NB4 (cell line): ENCODE data around the gene PTPRD.
"Not testable (repeated sequence)": the region's sequence is repeated elsewhere in the genome, so short reads cannot be mapped to it uniquely, and the experiment has no call there.

Experiments used
- DNase-seq: peaks from one replicate; pipeline ENCODE4 v3.0.0; 2010; ENCODE audit warnings: low read depth
- H3K4me3 ChIP-seq: one replicate; pipeline ENCODE4 v1.5.1; 2011; ENCODE audit warnings: mild to moderate bottlenecking, low read depth, low read length, moderate library complexity
- CTCF ChIP-seq: IDR thresholded peaks from one replicate; pipeline ENCODE4 v1.5.1; 2012; ENCODE audit warnings: low read depth, low read length
- MAX ChIP-seq: IDR thresholded peaks from 2 replicates; pipeline ENCODE4 v1.6.1; 2011; ENCODE audit warnings: low read depth, low read length
- MYC ChIP-seq: IDR thresholded peaks from 2 replicates; pipeline ENCODE4 v1.6.1; 2011; ENCODE audit warnings: low read depth, low read length
- POLR2A ChIP-seq: IDR thresholded peaks from 2 replicates; pipeline ENCODE4 v1.6.1; 2011; ENCODE audit warnings: mild to moderate bottlenecking; ENCODE audit not compliant: insufficient read length; ENCODE audit errors: extremely low read depth

The PTPRD gene

DNA sequence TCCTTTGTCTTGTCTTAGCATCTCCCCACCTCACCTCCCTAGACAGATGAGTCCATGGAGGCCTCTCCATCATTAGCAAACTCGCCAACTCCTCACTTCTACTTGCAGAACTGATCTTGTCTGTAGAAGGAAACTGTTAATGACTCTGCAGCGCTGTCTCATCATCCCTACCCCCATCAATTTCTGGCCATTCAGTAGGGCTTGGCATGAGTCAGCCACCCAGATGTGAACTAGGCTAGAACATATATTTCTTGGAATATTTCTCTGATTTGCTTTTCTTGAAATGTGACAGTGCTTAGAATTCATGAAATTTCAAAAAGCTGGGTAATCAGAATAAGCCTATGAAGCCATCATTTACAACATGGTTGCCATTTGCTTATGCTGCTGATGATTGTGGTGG is 1688.2 kb downstream of the PTPRD start:
- H3K4me3 ChIP-seq: no peak overlapping the region
- no peak for DNase-seq
- TF ChIP-seq CTCF (no peak), MYC (no peak), MAX (no peak), POLR2A (no peak)

DNA sequence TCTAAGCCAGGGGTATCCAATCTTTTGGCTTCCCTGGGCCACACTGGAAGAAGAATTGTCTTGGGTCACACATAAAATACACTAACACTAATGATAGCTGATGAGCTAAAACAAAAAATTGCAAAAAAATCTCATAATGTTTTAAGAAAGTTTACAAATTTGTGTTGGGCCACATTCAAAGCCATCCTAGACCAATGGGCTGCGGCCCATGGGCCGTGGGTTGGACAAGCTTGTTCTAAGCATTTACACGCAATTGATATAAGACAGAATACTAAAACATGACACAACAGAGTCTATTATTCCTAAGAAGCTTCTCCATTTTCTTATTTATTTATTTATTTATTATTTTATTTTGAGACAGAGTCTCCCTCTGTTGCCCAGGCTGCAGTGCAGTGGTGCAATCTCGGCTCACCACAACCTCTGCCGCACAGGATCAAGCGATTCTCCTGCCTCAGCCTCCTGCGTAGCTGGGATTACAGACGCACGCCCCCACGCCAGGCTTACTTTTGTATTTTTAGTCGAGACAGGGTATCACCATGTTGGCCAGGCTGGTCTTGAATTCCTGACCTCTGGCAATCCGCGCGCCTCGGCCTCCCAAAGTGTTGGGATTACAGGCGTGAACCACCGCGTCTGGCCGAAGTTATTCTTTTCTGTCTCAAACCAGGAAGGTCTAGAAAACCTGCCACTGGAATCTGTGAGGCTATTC is 1692.2 kb downstream of the PTPRD start:
- not testable (repeated sequence) for DNase-seq, H3K4me3 ChIP-seq

DNA sequence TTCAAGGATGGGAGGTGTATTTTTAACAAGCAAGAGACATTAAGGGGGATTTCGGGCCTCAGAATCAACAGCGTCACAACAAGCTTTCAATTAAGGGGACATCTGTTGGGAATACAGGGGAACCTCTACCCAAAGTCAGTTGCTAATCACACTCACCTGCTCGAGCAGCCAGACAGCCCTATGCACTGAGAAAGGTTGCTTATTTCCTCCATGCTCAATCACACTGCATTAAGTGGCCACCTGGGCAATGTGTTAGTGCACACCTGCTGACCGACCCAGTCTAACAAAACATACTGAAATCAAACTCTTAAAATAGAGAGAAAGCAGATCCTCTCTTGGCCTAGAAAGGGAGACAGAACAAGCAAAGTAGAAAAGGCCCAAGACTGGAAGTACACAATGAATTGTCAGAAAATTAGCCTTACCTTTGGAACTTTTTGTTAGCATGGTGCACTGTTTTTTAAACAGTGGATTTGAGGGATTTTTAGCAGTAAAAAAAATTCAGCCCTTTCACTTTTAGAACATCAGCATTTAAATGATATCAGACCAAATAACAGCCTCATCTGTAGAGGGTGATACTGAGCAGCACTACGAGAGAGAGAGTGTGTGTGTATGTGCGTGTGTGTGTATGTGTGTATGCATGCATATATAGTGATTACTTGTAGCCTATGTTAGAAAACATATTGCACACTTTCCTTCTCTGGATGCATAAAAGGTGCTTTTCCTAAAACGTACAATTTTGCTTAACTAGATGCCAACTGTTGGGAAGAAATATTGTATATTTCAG is 1694.7 kb downstream of the PTPRD start:
- no peak for DNase-seq
- TF ChIP-seq CTCF (no peak), POLR2A (no peak), MAX (no peak), MYC (no peak)
- no peak overlapping the region for H3K4me3 ChIP-seq

DNA sequence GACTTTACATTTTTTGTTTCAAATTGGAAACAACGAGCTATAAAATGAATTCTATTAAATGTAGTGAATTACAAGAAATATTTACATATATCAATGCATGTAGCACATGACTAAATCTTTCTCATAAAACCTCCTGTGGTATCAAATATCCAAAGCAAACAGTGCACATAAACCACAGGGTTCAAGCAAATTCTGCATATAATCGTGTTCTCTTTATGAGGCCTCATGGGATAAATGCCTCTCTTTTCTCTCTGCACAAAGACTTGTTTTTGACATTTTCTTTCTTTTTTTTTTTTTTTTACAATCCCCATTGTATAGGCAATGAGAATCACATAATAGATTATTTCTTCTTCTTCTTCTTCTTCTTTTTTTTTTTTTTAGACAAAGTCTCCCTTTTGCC is 1696.0 kb downstream of the PTPRD start:
- TF ChIP-seq CTCF: no peak
- no peak for TF ChIP-seq MYC
- no peak for TF ChIP-seq MAX
- no peak for TF ChIP-seq POLR2A
- no peak for DNase-seq
- H3K4me3 ChIP-seq: no peak overlapping the region

GRCh38 chr9:8907868-8908267 is 1704.9 kb downstream of the PTPRD start:
- TF ChIP-seq POLR2A: no peak
- no peak for TF ChIP-seq MAX
- no peak for TF ChIP-seq CTCF
- TF ChIP-seq MYC: no peak
- H3K4me3 ChIP-seq: no peak overlapping the region
- no peak for DNase-seq

DNA sequence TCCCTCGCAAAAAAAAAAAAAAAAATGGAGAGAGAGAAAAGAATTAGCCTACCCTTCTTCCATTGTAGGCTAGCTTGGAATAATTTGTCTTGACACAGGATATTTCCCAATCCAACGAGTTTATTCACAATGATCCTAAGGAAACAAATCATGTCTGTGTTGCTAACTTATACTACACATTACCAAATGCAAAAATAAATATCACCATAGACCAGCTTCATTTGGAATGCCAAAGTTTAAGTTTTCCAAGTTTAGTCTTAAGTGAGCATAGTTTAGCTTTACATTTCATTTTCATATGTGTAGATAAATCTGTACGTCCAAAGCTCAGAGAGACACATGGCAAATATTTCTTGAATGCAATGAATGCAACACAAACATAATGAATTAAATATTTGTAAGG is 1707.1 kb downstream of the PTPRD start:
- no peak for TF ChIP-seq POLR2A
- TF ChIP-seq CTCF: no peak
- no peak for TF ChIP-seq MAX
- H3K4me3 ChIP-seq: no peak overlapping the region
- no peak for DNase-seq
